Measurements from ENCODE around the gene AKT3.

The AKT3 gene

GRCh38 chr1:243582326-243582725, 267.7 kb downstream of the AKT3 start:
- DNase-seq (ENCODE audit: extremely low read depth, low read depth): no peak

GRCh38 chr1:243580984-243581383, 269.1 kb downstream of the AKT3 start:
- no peak for DNase-seq (ENCODE audit: extremely low read depth, low read depth)
- TF ChIP-seq CTCF (IDR thresholded peaks at IDR 0.05; ENCODE audit: low read depth, low read length): no peak

More at GRCh38 chr1:243582326-243582725, 267.7 kb downstream of the AKT3 start:
- TF ChIP-seq CTCF (IDR thresholded peaks at IDR 0.05; ENCODE audit: low read depth, low read length): no peak

GRCh38 chr1:243580072-243580471, 270.0 kb downstream of the AKT3 start:
- no peak for TF ChIP-seq CTCF (IDR thresholded peaks at IDR 0.05; ENCODE audit: low read depth, low read length)
- no peak for DNase-seq (ENCODE audit: extremely low read depth, low read depth)

- no peak for TF ChIP-seq CTCF (IDR thresholded peaks at IDR 0.05; ENCODE audit: low read depth, low read length)
- DNase-seq (ENCODE audit: extremely low read depth, low read depth): no peak
Observed at GRCh38 chr1:243575070-243575469, 275.0 kb downstream of the AKT3 start.

GRCh38 chr1:243572940-243573339, 277.1 kb downstream of the AKT3 start:
- no peak for DNase-seq (ENCODE audit: extremely low read depth, low read depth)
- TF ChIP-seq CTCF (IDR thresholded peaks at IDR 0.05; ENCODE audit: low read depth, low read length): no peak

GRCh38 chr1:243568793-243569192, 281.2 kb downstream of the AKT3 start:
- TF ChIP-seq CTCF (IDR thresholded peaks at IDR 0.05; ENCODE audit: low read depth, low read length): no peak
- peak; percentile 22 for DNase-seq (ENCODE audit: extremely low read depth, low read depth)

GRCh38 chr1:243564814-243565213, 285.2 kb downstream of the AKT3 start:
- no peak for DNase-seq (ENCODE audit: extremely low read depth, low read depth)
- TF ChIP-seq CTCF (IDR thresholded peaks at IDR 0.05; ENCODE audit: low read depth, low read length): no peak
